NK-92 (cell line): ENCODE data around the gene BAMBI.

ENCODE experiments used
- DNase-seq: peaks from one replicate; lab custom pipeline; 2025; ENCODE audit not compliant: unreplicated experiment; lab: John Stamatoyannopoulos, UW

Gene BAMBI

GRCh38 chr10:28704464-28705161 is 27.3 kb downstream of the BAMBI start:
- DNase-seq, result no peak

- no peak for DNase-seq
Measured at GRCh38 chr10:28705472-28705871, 28.2 kb downstream of the BAMBI start.

- no peak for DNase-seq
Measured at GRCh38 chr10:28709001-28709710, 31.8 kb downstream of the BAMBI start.

GRCh38 chr10:28710202-28710886 is 33.0 kb downstream of the BAMBI start:
- DNase-seq, result no peak

GRCh38 chr10:28711041-28711440 is 33.7 kb downstream of the BAMBI start:
- DNase-seq, result no peak

GRCh38 chr10:28711776-28712175 is 34.5 kb downstream of the BAMBI start:
- DNase-seq, result no peak

- DNase-seq, result no peak
Measured at GRCh38 chr10:28713626-28714352, 36.5 kb downstream of the BAMBI start.

GRCh38 chr10:28714401-28715053 is 37.2 kb downstream of the BAMBI start:
- no peak for DNase-seq

GRCh38 chr10:28715246-28715645 is 37.9 kb downstream of the BAMBI start:
- DNase-seq, result no peak

- no peak for DNase-seq
Measured at GRCh38 chr10:28715757-28716156, 38.4 kb downstream of the BAMBI start.

- no peak for DNase-seq
Measured at GRCh38 chr10:28716748-28717147, 39.4 kb downstream of the BAMBI start.

GRCh38 chr10:28717656-28718201 is 40.4 kb downstream of the BAMBI start:
- DNase-seq, result no peak

- no peak for DNase-seq
Measured at GRCh38 chr10:28719789-28720436, 42.6 kb downstream of the BAMBI start.

- no peak for DNase-seq
Measured at GRCh38 chr10:28721318-28721951, 44.1 kb downstream of the BAMBI start.

- no peak for DNase-seq
Measured at GRCh38 chr10:28722065-28722803, 44.9 kb downstream of the BAMBI start.

GRCh38 chr10:28728366-28728765 is 51.0 kb downstream of the BAMBI start:
- DNase-seq, result no peak

GRCh38 chr10:28730031-28730778 is 52.9 kb downstream of the BAMBI start:
- DNase-seq, result no peak

GRCh38 chr10:28732091-28732490 is 54.8 kb downstream of the BAMBI start:
- DNase-seq, result no peak
